ENCODE results near the gene TMEM222. TPM values are rescaled to one million over a fixed set of nuclear protein-coding genes. Genes with fewer than 3 reads are reported as not detected.

TMEM222 gene
- total and polyA plus RNA-seq, 2 of the 4 experiments (the other 2 are of a cell fraction): 19.9 to 54.1 TPM

- TF ChIP-seq CTCF (conservative IDR thresholded peaks at IDR 0.05; ENCODE audit: low read depth, low read length) (no peak), CHD1 (IDR thresholded peaks at IDR 0.05; ENCODE audit: low read depth, low read length) (no peak), RFX5 (IDR thresholded peaks at IDR 0.05; ENCODE audit: low read depth, low read length) (no peak), BHLHE40 (IDR thresholded peaks at IDR 0.05; ENCODE audit: low read depth, low read length) (no peak)
Measured at GRCh38 chr1:27383039-27383605, 61.2 kb downstream of the TMEM222 start, which contains the start of gene CD164L2 (continued).

DNA sequence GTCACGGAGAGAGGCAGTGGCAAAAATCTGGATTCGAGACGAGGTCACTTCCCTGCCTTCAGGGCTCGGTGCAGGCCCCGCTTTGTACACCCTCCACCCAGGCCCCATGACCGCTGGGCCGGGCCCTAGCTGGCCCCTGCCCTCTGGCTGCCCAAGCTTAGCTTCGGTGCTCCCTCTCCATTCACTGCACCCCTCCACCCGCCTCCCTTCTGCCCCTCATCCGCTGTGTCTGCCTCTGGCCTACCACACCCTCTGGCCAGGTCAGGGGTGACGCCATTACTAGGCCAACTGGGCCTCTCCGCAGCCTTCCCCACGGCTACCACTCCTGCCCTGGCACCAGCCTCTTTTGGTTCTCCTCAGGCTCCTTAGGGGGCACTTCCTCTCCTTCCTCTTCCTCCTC lies 61.7 kb downstream of the TMEM222 start:
- Histone ChIP-seq H3K23ac (ENCODE audit: low read depth, low read length) (no peak overlapping the region), H3K9ac (ENCODE audit: low read depth, low read length) (no peak overlapping the region), H2BK120ac (ENCODE audit: low read depth, low read length) (no peak overlapping the region), H3K14ac (replicated peaks; ENCODE audit: low read depth, low read length) (no peak overlapping the region), H4K91ac (ENCODE audit: insufficient read depth, low read depth, low read length) (no peak overlapping the region), H3K9me3 (ENCODE audit: control insufficient read depth, insufficient read depth, low read length) (no peaks in the 10 kb centered on the region), H3K4me3 (ENCODE audit: insufficient read depth, low read depth, low read length) (no peak overlapping the region), H3K79me1 (ENCODE audit: low read depth in 1 of 2, low read length in 2 of 2) (no peaks in the 10 kb centered on the region), H3K4me1 (ENCODE audit: control insufficient read depth, insufficient read depth, low read length) (no peaks in the 10 kb centered on the region), H4K8ac (ENCODE audit: low read depth in 2 of 2, low read length in 2 of 2) (no peak overlapping the region), H3K36me3 (ENCODE audit: control insufficient read depth, insufficient read depth, low read length) (no peaks in the 10 kb centered on the region), H2BK20ac (ENCODE audit: low read depth, low read length) (no peak overlapping the region), H3K4me2 (ENCODE audit: low read depth, low read length) (no peak overlapping the region), H2AFZ (replicated peaks; ENCODE audit: low read length, poor library complexity) (no peak overlapping the region), H2AK9ac (replicated peaks; ENCODE audit: low read depth, low read length, poor library complexity) (no peak overlapping the region), H3K56ac (ENCODE audit: extremely low read depth, insufficient read depth, low read length) (no peak overlapping the region), H2BK15ac (ENCODE audit: low read depth, low read length) (no peak overlapping the region), H3K27ac (ENCODE audit: insufficient read depth, low read length) (no peak overlapping the region), H4K20me1 (ENCODE audit: insufficient read depth, low read length) (no peaks in the 10 kb centered on the region; the same call in 1 of the 2 replicates), H3K27me3 (ENCODE audit: control insufficient read depth, insufficient read depth, low read length) (peaks cover 32% of the 10 kb centered on the region), H3K18ac (ENCODE audit: low read depth, low read length) (no peak overlapping the region), H4K5ac (ENCODE audit: low read depth, low read length) (no peak overlapping the region), H2BK5ac (ENCODE audit: low read depth, low read length, poor library complexity, severe bottlenecking) (no peak overlapping the region), H2AK5ac (ENCODE audit: low read depth, low read length) (no peak overlapping the region), H3K4ac (ENCODE audit: low read depth, low read length) (no peak overlapping the region), H3K9me1 (ENCODE audit: insufficient read depth, low read length) (no peaks in the 10 kb centered on the region)
- 91% methylated on average over 12 of the region's 13 CpGs; no CpG with 5 or more reads in 1 of the 2 experiments for WGBS, 2 experiments (ENCODE audit: extremely low coverage in 2 of 2, insufficient read length in 1 of 2)
- ChIA-PET CTCF (interaction anchor here (1.0 to 1.1 kb wide), 2 partner anchors 84 to 125 kb away, joined by 3 to 4 read pairs; no protein-coding TSS in a partner anchor), POLR2A (ENCODE audit: unreplicated experiment) (no interaction called here)
- DNase-seq (no peak), ATAC-seq (ENCODE audit: low read depth) (no peak)
- in situ Hi-C loops (cut with MboI; ENCODE audit: low sequenced_read_pairs) (no loop called here), dilution Hi-C loops (cut with HindIII; ENCODE audit: low sequenced_read_pairs, unreplicated experiment) (no loop called here), intact Hi-C loops (cut with micrococcal nuclease) (no loop called here)
- BruUV-seq (replicated peaks): no TSS peak
- no peak for TF ChIP-seq NFE2L2 (IDR thresholded peaks at IDR 0.05; ENCODE audit: low read depth, low read length)
- TF ChIP-seq, protein P1, sequence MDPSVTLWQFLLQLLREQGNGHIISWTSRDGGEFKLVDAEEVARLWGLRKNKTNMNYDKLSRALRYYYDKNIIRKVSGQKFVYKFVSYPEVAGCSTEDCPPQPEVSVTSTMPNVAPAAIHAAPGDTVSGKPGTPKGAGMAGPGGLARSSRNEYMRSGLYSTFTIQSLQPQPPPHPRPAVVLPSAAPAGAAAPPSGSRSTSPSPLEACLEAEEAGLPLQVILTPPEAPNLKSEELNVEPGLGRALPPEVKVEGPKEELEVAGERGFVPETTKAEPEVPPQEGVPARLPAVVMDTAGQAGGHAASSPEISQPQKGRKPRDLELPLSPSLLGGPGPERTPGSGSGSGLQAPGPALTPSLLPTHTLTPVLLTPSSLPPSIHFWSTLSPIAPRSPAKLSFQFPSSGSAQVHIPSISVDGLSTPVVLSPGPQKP (IDR thresholded peaks at IDR 0.05; ENCODE audit: borderline replicate concordance, low read depth, low read length): no peak
- TF ChIP-seq RCOR1 (IDR thresholded peaks at IDR 0.05; ENCODE audit: insufficient replicate concordance, low read length): no peak
- no peak for TF ChIP-seq MAFK (IDR thresholded peaks at IDR 0.05; ENCODE audit: low read depth, low read length)
- no peak for TF ChIP-seq BHLHE40 (IDR thresholded peaks at IDR 0.05; ENCODE audit: low read depth, low read length)
- TF ChIP-seq CEBPB (IDR thresholded peaks at IDR 0.05; ENCODE audit: low read depth, low read length): no peak
- no peak for TF ChIP-seq RFX5 (IDR thresholded peaks at IDR 0.05; ENCODE audit: low read depth, low read length)
- TF ChIP-seq RAD21 (IDR thresholded peaks at IDR 0.05; ENCODE audit: low read length): no peak
- no peak for TF ChIP-seq CTCF (conservative IDR thresholded peaks at IDR 0.05; ENCODE audit: low read depth, low read length)

Measured in IMR-90 (cell line).